ENCODE results near the gene FBXL20. TPM values are rescaled to one million over a fixed set of nuclear protein-coding genes. Genes with fewer than 3 reads are reported as not detected.

Gene FBXL20
- total RNA-seq, 1 experiment from 2014 or later = 9.7 TPM

- ATAC-seq (no peak), DNase-seq (ENCODE audit: low spot score) (no peak)
- H3K27ac Mint-ChIP-seq = no peak overlapping the region
- H3K4me1 Mint-ChIP-seq = no peaks in the 10 kb centered on the region
- no peaks in the 10 kb centered on the region for H3K27me3 Mint-ChIP-seq (ENCODE audit: low read depth)
- H3K9me3 Mint-ChIP-seq = no peaks in the 10 kb centered on the region
- TF ChIP-seq, protein P1, sequence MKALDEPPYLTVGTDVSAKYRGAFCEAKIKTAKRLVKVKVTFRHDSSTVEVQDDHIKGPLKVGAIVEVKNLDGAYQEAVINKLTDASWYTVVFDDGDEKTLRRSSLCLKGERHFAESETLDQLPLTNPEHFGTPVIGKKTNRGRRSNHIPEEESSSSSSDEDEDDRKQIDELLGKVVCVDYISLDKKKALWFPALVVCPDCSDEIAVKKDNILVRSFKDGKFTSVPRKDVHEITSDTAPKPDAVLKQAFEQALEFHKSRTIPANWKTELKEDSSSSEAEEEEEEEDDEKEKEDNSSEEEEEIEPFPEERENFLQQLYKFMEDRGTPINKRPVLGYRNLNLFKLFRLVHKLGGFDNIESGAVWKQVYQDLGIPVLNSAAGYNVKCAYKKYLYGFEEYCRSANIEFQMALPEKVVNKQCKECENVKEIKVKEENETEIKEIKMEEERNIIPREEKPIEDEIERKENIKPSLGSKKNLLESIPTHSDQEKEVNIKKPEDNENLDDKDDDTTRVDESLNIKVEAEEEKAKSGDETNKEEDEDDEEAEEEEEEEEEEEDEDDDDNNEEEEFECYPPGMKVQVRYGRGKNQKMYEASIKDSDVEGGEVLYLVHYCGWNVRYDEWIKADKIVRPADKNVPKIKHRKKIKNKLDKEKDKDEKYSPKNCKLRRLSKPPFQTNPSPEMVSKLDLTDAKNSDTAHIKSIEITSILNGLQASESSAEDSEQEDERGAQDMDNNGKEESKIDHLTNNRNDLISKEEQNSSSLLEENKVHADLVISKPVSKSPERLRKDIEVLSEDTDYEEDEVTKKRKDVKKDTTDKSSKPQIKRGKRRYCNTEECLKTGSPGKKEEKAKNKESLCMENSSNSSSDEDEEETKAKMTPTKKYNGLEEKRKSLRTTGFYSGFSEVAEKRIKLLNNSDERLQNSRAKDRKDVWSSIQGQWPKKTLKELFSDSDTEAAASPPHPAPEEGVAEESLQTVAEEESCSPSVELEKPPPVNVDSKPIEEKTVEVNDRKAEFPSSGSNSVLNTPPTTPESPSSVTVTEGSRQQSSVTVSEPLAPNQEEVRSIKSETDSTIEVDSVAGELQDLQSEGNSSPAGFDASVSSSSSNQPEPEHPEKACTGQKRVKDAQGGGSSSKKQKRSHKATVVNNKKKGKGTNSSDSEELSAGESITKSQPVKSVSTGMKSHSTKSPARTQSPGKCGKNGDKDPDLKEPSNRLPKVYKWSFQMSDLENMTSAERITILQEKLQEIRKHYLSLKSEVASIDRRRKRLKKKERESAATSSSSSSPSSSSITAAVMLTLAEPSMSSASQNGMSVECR (CRISPR knock-in tag; IDR thresholded peaks at IDR 0.05; ENCODE audit: borderline replicate concordance) = no peak
- TF ChIP-seq ZNF396 (CRISPR knock-in tag; IDR thresholded peaks at IDR 0.05; ENCODE audit: borderline replicate concordance) (no peak), ZNF263 (CRISPR knock-in tag; IDR thresholded peaks at IDR 0.05; ENCODE audit: low read depth) (no peak)
- H3K36me3 Mint-ChIP-seq = no peaks in the 10 kb centered on the region
- ChIA-PET CTCF (interaction anchor here (1.0 kb wide), 1 partner anchor 13 kb away, joined by 3 read pairs; no protein-coding TSS in a partner anchor), POLR2A (no interaction called here)
- no peak overlapping the region for H3K4me3 Mint-ChIP-seq
Measured at GRCh38 chr17:39365242-39365641, 36.2 kb downstream of the FBXL20 start.

- TF ChIP-seq HMGXB4 (CRISPR knock-in tag; IDR thresholded peaks at IDR 0.05) (no peak), RELA (CRISPR knock-in tag; IDR thresholded peaks at IDR 0.05; ENCODE audit: borderline replicate concordance) (no peak), GTF2I (CRISPR knock-in tag; conservative IDR thresholded peaks at IDR 0.05) (no peak), ZMAT4 (CRISPR knock-in tag; IDR thresholded peaks at IDR 0.05) (no peak)
- H3K27ac Mint-ChIP-seq = no peak overlapping the region
- H3K27me3 Mint-ChIP-seq (ENCODE audit: low read depth) = no peaks in the 10 kb centered on the region
- H3K4me1 Mint-ChIP-seq = no peaks in the 10 kb centered on the region
- no peaks in the 10 kb centered on the region for H3K9me3 Mint-ChIP-seq
- ChIA-PET POLR2A (no interaction called here), CTCF (interaction anchor here (0.7 to 1.2 kb wide), 2 partner anchors 12 to 128 kb away, joined by 3 read pairs; no protein-coding TSS in a partner anchor)
- H3K36me3 Mint-ChIP-seq = no peaks in the 10 kb centered on the region
- no peak overlapping the region for H3K4me3 Mint-ChIP-seq
- no peak for DNase-seq (ENCODE audit: low spot score)
- no peak for ATAC-seq
Measured at GRCh38 chr17:39364236-39365025, 37.0 kb downstream of the FBXL20 start.

- no peak overlapping the region for H3K4me3 Mint-ChIP-seq
- TF ChIP-seq CBFB (CRISPR knock-in tag; IDR thresholded peaks at IDR 0.05; ENCODE audit: low read depth) (no peak), ZNF219 (CRISPR knock-in tag; IDR thresholded peaks at IDR 0.05; ENCODE audit: borderline replicate concordance) (no peak), OVOL2 (CRISPR knock-in tag; IDR thresholded peaks at IDR 0.05; ENCODE audit: borderline replicate concordance) (no peak), CREM (CRISPR knock-in tag; IDR thresholded peaks at IDR 0.05) (no peak)
- TF ChIP-seq, protein P2, sequence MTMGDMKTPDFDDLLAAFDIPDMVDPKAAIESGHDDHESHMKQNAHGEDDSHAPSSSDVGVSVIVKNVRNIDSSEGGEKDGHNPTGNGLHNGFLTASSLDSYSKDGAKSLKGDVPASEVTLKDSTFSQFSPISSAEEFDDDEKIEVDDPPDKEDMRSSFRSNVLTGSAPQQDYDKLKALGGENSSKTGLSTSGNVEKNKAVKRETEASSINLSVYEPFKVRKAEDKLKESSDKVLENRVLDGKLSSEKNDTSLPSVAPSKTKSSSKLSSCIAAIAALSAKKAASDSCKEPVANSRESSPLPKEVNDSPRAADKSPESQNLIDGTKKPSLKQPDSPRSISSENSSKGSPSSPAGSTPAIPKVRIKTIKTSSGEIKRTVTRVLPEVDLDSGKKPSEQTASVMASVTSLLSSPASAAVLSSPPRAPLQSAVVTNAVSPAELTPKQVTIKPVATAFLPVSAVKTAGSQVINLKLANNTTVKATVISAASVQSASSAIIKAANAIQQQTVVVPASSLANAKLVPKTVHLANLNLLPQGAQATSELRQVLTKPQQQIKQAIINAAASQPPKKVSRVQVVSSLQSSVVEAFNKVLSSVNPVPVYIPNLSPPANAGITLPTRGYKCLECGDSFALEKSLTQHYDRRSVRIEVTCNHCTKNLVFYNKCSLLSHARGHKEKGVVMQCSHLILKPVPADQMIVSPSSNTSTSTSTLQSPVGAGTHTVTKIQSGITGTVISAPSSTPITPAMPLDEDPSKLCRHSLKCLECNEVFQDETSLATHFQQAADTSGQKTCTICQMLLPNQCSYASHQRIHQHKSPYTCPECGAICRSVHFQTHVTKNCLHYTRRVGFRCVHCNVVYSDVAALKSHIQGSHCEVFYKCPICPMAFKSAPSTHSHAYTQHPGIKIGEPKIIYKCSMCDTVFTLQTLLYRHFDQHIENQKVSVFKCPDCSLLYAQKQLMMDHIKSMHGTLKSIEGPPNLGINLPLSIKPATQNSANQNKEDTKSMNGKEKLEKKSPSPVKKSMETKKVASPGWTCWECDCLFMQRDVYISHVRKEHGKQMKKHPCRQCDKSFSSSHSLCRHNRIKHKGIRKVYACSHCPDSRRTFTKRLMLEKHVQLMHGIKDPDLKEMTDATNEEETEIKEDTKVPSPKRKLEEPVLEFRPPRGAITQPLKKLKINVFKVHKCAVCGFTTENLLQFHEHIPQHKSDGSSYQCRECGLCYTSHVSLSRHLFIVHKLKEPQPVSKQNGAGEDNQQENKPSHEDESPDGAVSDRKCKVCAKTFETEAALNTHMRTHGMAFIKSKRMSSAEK (CRISPR knock-in tag; IDR thresholded peaks at IDR 0.05; ENCODE audit: borderline replicate concordance) = no peak
- TF ChIP-seq, protein P3, sequence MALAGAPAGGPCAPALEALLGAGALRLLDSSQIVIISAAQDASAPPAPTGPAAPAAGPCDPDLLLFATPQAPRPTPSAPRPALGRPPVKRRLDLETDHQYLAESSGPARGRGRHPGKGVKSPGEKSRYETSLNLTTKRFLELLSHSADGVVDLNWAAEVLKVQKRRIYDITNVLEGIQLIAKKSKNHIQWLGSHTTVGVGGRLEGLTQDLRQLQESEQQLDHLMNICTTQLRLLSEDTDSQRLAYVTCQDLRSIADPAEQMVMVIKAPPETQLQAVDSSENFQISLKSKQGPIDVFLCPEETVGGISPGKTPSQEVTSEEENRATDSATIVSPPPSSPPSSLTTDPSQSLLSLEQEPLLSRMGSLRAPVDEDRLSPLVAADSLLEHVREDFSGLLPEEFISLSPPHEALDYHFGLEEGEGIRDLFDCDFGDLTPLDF (CRISPR knock-in tag; IDR thresholded peaks at IDR 0.05) = no peak
- no peak overlapping the region for H3K27ac Mint-ChIP-seq
- ATAC-seq (no peak), DNase-seq (ENCODE audit: low spot score) (no peak)
- no peaks in the 10 kb centered on the region for H3K27me3 Mint-ChIP-seq (ENCODE audit: low read depth)
- peaks cover 4% of the 10 kb centered on the region; the same call in 1 of the 2 replicates for H3K4me1 Mint-ChIP-seq
- no peaks in the 10 kb centered on the region for H3K36me3 Mint-ChIP-seq
- ChIA-PET POLR2A (no interaction called here), CTCF (no interaction called here)
- no peaks in the 10 kb centered on the region for H3K9me3 Mint-ChIP-seq
Measured at GRCh38 chr17:39361064-39361463, 40.4 kb downstream of the FBXL20 start.

Measured in WTC11 (cell line).